HEK293 (cell line): ENCODE measurements around the gene TMC6.

Experiments
- GFI1B ChIP-seq: fragments of 450-650 bp; formaldehyde crosslinking; IDR thresholded peaks from 2 replicates; pipeline ENCODE4 v1.5.1; 2016; ENCODE audit warnings: missing biosample characterization, missing genetic modification characterization
- HOXD13 ChIP-seq: sonication (generic); formaldehyde crosslinking; IDR thresholded peaks from 2 replicates; pipeline ENCODE4 v1.8.0; 2022; ENCODE audit warnings: missing genetic modification reagents, borderline replicate concordance
- KLF1 ChIP-seq: fragments of 450-650 bp; formaldehyde crosslinking; IDR thresholded peaks from 2 replicates; pipeline ENCODE4 v1.5.1; 2016; ENCODE audit warnings: missing biosample characterization, missing genetic modification characterization
- KLF7 ChIP-seq: fragments of 450-650 bp; formaldehyde crosslinking; IDR thresholded peaks from 2 replicates; pipeline ENCODE4 v1.5.1; 2016; ENCODE audit warnings: missing biosample characterization, missing genetic modification characterization, borderline replicate concordance
- MZF1 ChIP-seq: fragments of 450-650 bp; formaldehyde crosslinking; IDR thresholded peaks from 2 replicates; pipeline ENCODE4 v1.5.1; 2017; ENCODE audit warnings: missing biosample characterization, missing genetic modification characterization, borderline replicate concordance
- OVOL3 ChIP-seq: fragments of 450-650 bp; formaldehyde crosslinking; IDR thresholded peaks from 2 replicates; pipeline ENCODE4 v1.5.1; 2016; ENCODE audit warnings: missing biosample characterization, missing genetic modification characterization
- REST ChIP-seq: fragments of 450-650 bp; formaldehyde crosslinking; IDR thresholded peaks from 2 replicates; pipeline ENCODE4 v1.5.1; 2016; ENCODE audit warnings: missing biosample characterization, missing genetic modification characterization
- SP7 ChIP-seq: fragments of 450-650 bp; formaldehyde crosslinking; IDR thresholded peaks from 2 replicates; pipeline ENCODE4 v1.5.1; 2016; ENCODE audit warnings: missing biosample characterization, missing genetic modification characterization
- ZBTB7A ChIP-seq: fragments of 450-650 bp; formaldehyde crosslinking; IDR thresholded peaks from 2 replicates; pipeline ENCODE4 v1.5.1; 2016; ENCODE audit warnings: low read depth, missing biosample characterization, missing genetic modification characterization
- ZFP41 ChIP-seq: fragments of 450-650 bp; formaldehyde crosslinking; IDR thresholded peaks from 2 replicates; pipeline ENCODE4 v1.5.1; 2016; ENCODE audit warnings: missing biosample characterization, missing genetic modification characterization, borderline replicate concordance
- ZNF26 ChIP-seq: fragments of 450-650 bp; formaldehyde crosslinking; IDR thresholded peaks from 2 replicates; pipeline ENCODE4 v1.5.1; 2016; ENCODE audit warnings: missing biosample characterization, missing genetic modification characterization
- ZNF280C ChIP-seq: fragments of 450-650 bp; formaldehyde crosslinking; IDR thresholded peaks from 2 replicates; pipeline ENCODE4 v1.5.1; 2016; ENCODE audit warnings: missing biosample characterization, missing genetic modification characterization
- ZNF416 ChIP-seq: fragments of 450-650 bp; formaldehyde crosslinking; IDR thresholded peaks from 2 replicates; pipeline ENCODE4 v1.5.1; 2016; ENCODE audit warnings: missing biosample characterization, missing genetic modification characterization
- ZNF514 ChIP-seq: fragments of 450-650 bp; formaldehyde crosslinking; IDR thresholded peaks from 2 replicates; pipeline ENCODE4 v1.5.1; 2016; ENCODE audit warnings: missing biosample characterization, missing genetic modification characterization
- ZNF544 ChIP-seq: fragments of 450-650 bp; formaldehyde crosslinking; IDR thresholded peaks from 2 replicates; pipeline ENCODE4 v1.5.0; 2017; ENCODE audit warnings: missing biosample characterization, missing genetic modification characterization
- ZNF626 ChIP-seq: fragments of 450-650 bp; sonication (Bioruptor Pico); formaldehyde crosslinking; IDR thresholded peaks from 2 replicates; pipeline ENCODE4 v1.5.1; 2018; ENCODE audit warnings: missing biosample characterization, missing genetic modification characterization, inconsistent platforms
- ZNF664 ChIP-seq: fragments of 450-650 bp; formaldehyde crosslinking; IDR thresholded peaks from 2 replicates; pipeline ENCODE4 v1.5.1; 2016; ENCODE audit warnings: missing biosample characterization, missing genetic modification characterization
- ZSCAN23 ChIP-seq: fragments of 450-650 bp; formaldehyde crosslinking; IDR thresholded peaks from 2 replicates; pipeline ENCODE4 v1.5.1; 2016; ENCODE audit warnings: missing biosample characterization, missing genetic modification characterization
- ZSCAN30 ChIP-seq: fragments of 450-650 bp; IDR thresholded peaks from 2 replicates; pipeline ENCODE4 v1.5.1; 2018; ENCODE audit warnings: missing biosample characterization, mild to moderate bottlenecking, missing genetic modification characterization, moderate library complexity
- ZSCAN4 ChIP-seq: fragments of 450-650 bp; formaldehyde crosslinking; IDR thresholded peaks from 2 replicates; pipeline ENCODE4 v1.5.1; 2017; ENCODE audit warnings: missing biosample characterization, missing genetic modification characterization
- TF ChIP-seq, protein P1 (sequence below): fragments of 450-650 bp; formaldehyde crosslinking; IDR thresholded peaks from 2 replicates; pipeline ENCODE4 v1.5.1; 2016; ENCODE audit warnings: missing biosample characterization, missing genetic modification characterization
- TF ChIP-seq, protein P2 (sequence below): fragments of 450-650 bp; formaldehyde crosslinking; IDR thresholded peaks from 2 replicates; pipeline ENCODE4 v1.5.1; 2016; ENCODE audit warnings: missing biosample characterization, missing genetic modification characterization, borderline replicate concordance

The TMC6 gene

GRCh38 chr17:78168242-78168902 lies 39.8 kb upstream of the TMC6 start, which contains the start of gene SYNGR2 (continued):
- no peak for TF ChIP-seq ZSCAN4 (tag by site-specific recombination)
- TF ChIP-seq ZSCAN23, result no peak
- TF ChIP-seq ZNF26 (tag by site-specific recombination), result no peak
- TF ChIP-seq ZNF664 (tag by site-specific recombination), result no peak
- TF ChIP-seq ZNF626 (tag by site-specific recombination), result no peak
- no peak for TF ChIP-seq ZNF416 (tag by site-specific recombination)
- TF ChIP-seq ZNF280C, result no peak
- peak; percentile 83; the same call in 1 of the 2 replicates for TF ChIP-seq ZSCAN30 (tag by site-specific recombination)
- no peak for TF ChIP-seq HOXD13 (CRISPR knock-in tag)
- TF ChIP-seq GFI1B, result no peak
- TF ChIP-seq, protein P1, sequence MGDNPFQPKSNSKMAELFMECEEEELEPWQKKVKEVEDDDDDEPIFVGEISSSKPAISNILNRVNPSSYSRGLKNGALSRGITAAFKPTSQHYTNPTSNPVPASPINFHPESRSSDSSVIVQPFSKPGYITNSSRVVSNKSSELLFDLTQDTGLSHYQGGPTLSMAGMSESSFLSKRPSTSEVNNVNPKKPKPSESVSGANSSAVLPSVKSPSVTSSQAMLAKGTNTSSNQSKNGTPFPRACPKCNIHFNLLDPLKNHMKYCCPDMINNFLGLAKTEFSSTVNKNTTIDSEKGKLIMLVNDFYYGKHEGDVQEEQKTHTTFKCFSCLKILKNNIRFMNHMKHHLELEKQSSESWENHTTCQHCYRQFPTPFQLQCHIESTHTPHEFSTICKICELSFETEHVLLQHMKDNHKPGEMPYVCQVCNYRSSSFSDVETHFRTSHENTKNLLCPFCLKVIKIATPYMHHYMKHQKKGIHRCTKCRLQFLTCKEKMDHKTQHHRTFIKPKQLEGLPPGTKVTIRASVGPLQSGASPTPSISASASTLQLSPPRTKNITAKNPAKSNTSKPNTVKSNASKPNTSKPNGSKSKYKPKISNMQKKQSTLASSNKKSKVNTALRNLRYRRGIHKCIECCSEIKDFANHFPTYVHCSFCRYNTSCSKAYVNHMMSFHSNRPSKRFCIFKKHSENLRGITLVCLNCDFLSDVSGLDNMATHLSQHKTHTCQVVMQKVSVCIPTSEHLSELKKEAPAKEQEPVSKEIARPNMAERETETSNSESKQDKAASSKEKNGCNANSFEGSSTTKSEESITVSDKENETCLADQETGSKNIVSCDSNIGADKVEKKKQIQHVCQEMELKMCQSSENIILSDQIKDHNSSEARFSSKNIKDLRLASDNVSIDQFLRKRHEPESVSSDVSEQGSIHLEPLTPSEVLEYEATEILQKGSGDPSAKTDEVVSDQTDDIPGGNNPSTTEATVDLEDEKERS (tag by site-specific recombination), result no peak
- no peak for TF ChIP-seq ZFP41 (tag by site-specific recombination)
- TF ChIP-seq KLF7 (tag by site-specific recombination), result peak; percentile 69; the same call in 1 of the 2 replicates
- TF ChIP-seq ZNF544, result no peak
- TF ChIP-seq, protein P2, sequence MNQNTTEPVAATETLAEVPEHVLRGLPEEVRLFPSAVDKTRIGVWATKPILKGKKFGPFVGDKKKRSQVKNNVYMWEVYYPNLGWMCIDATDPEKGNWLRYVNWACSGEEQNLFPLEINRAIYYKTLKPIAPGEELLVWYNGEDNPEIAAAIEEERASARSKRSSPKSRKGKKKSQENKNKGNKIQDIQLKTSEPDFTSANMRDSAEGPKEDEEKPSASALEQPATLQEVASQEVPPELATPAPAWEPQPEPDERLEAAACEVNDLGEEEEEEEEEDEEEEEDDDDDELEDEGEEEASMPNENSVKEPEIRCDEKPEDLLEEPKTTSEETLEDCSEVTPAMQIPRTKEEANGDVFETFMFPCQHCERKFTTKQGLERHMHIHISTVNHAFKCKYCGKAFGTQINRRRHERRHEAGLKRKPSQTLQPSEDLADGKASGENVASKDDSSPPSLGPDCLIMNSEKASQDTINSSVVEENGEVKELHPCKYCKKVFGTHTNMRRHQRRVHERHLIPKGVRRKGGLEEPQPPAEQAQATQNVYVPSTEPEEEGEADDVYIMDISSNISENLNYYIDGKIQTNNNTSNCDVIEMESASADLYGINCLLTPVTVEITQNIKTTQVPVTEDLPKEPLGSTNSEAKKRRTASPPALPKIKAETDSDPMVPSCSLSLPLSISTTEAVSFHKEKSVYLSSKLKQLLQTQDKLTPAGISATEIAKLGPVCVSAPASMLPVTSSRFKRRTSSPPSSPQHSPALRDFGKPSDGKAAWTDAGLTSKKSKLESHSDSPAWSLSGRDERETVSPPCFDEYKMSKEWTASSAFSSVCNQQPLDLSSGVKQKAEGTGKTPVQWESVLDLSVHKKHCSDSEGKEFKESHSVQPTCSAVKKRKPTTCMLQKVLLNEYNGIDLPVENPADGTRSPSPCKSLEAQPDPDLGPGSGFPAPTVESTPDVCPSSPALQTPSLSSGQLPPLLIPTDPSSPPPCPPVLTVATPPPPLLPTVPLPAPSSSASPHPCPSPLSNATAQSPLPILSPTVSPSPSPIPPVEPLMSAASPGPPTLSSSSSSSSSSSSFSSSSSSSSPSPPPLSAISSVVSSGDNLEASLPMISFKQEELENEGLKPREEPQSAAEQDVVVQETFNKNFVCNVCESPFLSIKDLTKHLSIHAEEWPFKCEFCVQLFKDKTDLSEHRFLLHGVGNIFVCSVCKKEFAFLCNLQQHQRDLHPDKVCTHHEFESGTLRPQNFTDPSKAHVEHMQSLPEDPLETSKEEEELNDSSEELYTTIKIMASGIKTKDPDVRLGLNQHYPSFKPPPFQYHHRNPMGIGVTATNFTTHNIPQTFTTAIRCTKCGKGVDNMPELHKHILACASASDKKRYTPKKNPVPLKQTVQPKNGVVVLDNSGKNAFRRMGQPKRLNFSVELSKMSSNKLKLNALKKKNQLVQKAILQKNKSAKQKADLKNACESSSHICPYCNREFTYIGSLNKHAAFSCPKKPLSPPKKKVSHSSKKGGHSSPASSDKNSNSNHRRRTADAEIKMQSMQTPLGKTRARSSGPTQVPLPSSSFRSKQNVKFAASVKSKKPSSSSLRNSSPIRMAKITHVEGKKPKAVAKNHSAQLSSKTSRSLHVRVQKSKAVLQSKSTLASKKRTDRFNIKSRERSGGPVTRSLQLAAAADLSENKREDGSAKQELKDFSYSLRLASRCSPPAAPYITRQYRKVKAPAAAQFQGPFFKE (tag by site-specific recombination), result no peak
- TF ChIP-seq MZF1, result no peak
- TF ChIP-seq SP7, result no peak
- 0 out of 2 replicates have a peak, but pooled peaks have one; percentile 10 for TF ChIP-seq OVOL3 (tag by site-specific recombination)
- no peak; the same call in 1 of the 2 replicates for TF ChIP-seq ZBTB7A
- no peak for TF ChIP-seq REST (tag by site-specific recombination)
- peak; percentile 76 for TF ChIP-seq KLF1
- no peak for TF ChIP-seq ZNF514
